ENCODE measurements around the gene RPS19. TPM values are rescaled to one million over a fixed set of nuclear protein-coding genes. Genes with fewer than 3 reads are reported as not detected.
A peak's percentile ranks its signal among the peaks of the same experiment; 100 is the strongest.

RPS19 gene
- total RNA-seq, 1 experiment from 2014 or later: 3,152 TPM

DNA sequence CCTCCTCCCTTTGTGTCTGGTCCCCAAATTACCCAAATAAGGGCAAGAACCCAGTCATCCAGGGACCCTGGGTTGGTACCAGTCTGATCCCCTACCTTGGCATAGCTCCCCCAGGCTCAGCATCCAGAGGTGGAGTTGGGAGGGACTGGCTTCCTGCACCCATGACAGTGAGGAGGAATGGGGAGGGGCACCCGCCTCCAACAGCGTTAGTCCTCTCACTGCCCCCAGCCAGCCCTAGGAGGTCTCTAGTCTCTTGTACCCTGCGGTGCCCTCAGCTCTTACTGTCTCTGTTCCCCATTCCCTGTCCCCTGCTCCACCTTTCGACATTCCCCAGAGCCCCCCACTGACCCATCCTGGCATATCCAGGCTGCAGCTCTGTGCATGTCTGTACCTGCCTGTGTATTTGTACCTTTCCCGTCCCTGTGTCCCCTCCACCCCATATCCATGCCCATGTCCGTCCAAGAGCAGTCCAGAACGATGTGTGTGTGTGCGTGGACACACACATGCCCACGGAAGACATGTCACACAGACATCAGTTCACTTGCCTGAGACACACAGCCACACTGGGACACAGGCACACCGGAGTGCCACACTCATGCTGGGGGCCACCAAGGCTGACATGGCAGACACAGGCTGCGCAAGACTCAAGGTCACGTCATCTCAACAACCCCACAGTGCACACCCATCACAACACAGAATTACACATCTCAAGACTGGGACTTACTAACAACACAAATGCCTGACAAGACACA lies 50.4 kb downstream of the RPS19 start:
- ATAC-seq: no peak
- CTCF ChIA-PET: interaction anchor here (1.2 kb wide), 1 partner anchor 27 kb away, joined by 4 read pairs; no protein-coding TSS in a partner anchor
- Mint-ChIP-seq H3K4me1 (peaks cover 9% of the 10 kb centered on the region), H3K27me3 (ENCODE audit: low read depth) (peaks cover 7% of the 10 kb centered on the region), H3K36me3 (0 out of 2 replicates have a peak, but pooled peaks cover 4% of the 10 kb centered on the region), H3K27ac (no peak overlapping the region), H3K4me3 (no peak overlapping the region), H3K9me3 (no peaks in the 10 kb centered on the region)
- POLR2A ChIA-PET: no interaction called here
- no peak for DNase-seq (ENCODE audit: low spot score)
- TF ChIP-seq, protein P1, sequence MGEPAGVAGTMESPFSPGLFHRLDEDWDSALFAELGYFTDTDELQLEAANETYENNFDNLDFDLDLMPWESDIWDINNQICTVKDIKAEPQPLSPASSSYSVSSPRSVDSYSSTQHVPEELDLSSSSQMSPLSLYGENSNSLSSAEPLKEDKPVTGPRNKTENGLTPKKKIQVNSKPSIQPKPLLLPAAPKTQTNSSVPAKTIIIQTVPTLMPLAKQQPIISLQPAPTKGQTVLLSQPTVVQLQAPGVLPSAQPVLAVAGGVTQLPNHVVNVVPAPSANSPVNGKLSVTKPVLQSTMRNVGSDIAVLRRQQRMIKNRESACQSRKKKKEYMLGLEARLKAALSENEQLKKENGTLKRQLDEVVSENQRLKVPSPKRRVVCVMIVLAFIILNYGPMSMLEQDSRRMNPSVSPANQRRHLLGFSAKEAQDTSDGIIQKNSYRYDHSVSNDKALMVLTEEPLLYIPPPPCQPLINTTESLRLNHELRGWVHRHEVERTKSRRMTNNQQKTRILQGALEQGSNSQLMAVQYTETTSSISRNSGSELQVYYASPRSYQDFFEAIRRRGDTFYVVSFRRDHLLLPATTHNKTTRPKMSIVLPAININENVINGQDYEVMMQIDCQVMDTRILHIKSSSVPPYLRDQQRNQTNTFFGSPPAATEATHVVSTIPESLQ (CRISPR knock-in tag; IDR thresholded peaks at IDR 0.05): no peak
- TF ChIP-seq EMX1 (CRISPR knock-in tag; IDR thresholded peaks at IDR 0.05): no peak
- TF ChIP-seq TP53 (CRISPR knock-in tag; IDR thresholded peaks at IDR 0.05): no peak
- no peak for TF ChIP-seq SMAD3 (CRISPR knock-in tag; IDR thresholded peaks at IDR 0.05; ENCODE audit: borderline replicate concordance)
- TF ChIP-seq, protein P2, sequence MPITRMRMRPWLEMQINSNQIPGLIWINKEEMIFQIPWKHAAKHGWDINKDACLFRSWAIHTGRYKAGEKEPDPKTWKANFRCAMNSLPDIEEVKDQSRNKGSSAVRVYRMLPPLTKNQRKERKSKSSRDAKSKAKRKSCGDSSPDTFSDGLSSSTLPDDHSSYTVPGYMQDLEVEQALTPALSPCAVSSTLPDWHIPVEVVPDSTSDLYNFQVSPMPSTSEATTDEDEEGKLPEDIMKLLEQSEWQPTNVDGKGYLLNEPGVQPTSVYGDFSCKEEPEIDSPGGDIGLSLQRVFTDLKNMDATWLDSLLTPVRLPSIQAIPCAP (CRISPR knock-in tag; IDR thresholded peaks at IDR 0.05): no peak
- TF ChIP-seq, protein P3, sequence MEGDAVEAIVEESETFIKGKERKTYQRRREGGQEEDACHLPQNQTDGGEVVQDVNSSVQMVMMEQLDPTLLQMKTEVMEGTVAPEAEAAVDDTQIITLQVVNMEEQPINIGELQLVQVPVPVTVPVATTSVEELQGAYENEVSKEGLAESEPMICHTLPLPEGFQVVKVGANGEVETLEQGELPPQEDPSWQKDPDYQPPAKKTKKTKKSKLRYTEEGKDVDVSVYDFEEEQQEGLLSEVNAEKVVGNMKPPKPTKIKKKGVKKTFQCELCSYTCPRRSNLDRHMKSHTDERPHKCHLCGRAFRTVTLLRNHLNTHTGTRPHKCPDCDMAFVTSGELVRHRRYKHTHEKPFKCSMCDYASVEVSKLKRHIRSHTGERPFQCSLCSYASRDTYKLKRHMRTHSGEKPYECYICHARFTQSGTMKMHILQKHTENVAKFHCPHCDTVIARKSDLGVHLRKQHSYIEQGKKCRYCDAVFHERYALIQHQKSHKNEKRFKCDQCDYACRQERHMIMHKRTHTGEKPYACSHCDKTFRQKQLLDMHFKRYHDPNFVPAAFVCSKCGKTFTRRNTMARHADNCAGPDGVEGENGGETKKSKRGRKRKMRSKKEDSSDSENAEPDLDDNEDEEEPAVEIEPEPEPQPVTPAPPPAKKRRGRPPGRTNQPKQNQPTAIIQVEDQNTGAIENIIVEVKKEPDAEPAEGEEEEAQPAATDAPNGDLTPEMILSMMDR (IDR thresholded peaks at IDR 0.05): no peak
- no peak for TF ChIP-seq JUN (CRISPR knock-in tag; IDR thresholded peaks at IDR 0.05)
- no peak for TF ChIP-seq NFYB (CRISPR knock-in tag; conservative IDR thresholded peaks at IDR 0.05; ENCODE audit: low read depth)
- no peak for TF ChIP-seq NFATC4 (CRISPR knock-in tag; IDR thresholded peaks at IDR 0.05)
- TF ChIP-seq, protein P4, sequence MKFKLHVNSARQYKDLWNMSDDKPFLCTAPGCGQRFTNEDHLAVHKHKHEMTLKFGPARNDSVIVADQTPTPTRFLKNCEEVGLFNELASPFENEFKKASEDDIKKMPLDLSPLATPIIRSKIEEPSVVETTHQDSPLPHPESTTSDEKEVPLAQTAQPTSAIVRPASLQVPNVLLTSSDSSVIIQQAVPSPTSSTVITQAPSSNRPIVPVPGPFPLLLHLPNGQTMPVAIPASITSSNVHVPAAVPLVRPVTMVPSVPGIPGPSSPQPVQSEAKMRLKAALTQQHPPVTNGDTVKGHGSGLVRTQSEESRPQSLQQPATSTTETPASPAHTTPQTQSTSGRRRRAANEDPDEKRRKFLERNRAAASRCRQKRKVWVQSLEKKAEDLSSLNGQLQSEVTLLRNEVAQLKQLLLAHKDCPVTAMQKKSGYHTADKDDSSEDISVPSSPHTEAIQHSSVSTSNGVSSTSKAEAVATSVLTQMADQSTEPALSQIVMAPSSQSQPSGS (CRISPR knock-in tag; IDR thresholded peaks at IDR 0.05; ENCODE audit: borderline replicate concordance, low read depth): no peak
- TF ChIP-seq KAT7 (CRISPR knock-in tag; IDR thresholded peaks at IDR 0.05; ENCODE audit: borderline replicate concordance): no peak
- TF ChIP-seq, protein P5, sequence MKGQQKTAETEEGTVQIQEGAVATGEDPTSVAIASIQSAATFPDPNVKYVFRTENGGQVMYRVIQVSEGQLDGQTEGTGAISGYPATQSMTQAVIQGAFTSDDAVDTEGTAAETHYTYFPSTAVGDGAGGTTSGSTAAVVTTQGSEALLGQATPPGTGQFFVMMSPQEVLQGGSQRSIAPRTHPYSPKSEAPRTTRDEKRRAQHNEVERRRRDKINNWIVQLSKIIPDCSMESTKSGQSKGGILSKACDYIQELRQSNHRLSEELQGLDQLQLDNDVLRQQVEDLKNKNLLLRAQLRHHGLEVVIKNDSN (CRISPR knock-in tag; IDR thresholded peaks at IDR 0.05): no peak

DNA sequence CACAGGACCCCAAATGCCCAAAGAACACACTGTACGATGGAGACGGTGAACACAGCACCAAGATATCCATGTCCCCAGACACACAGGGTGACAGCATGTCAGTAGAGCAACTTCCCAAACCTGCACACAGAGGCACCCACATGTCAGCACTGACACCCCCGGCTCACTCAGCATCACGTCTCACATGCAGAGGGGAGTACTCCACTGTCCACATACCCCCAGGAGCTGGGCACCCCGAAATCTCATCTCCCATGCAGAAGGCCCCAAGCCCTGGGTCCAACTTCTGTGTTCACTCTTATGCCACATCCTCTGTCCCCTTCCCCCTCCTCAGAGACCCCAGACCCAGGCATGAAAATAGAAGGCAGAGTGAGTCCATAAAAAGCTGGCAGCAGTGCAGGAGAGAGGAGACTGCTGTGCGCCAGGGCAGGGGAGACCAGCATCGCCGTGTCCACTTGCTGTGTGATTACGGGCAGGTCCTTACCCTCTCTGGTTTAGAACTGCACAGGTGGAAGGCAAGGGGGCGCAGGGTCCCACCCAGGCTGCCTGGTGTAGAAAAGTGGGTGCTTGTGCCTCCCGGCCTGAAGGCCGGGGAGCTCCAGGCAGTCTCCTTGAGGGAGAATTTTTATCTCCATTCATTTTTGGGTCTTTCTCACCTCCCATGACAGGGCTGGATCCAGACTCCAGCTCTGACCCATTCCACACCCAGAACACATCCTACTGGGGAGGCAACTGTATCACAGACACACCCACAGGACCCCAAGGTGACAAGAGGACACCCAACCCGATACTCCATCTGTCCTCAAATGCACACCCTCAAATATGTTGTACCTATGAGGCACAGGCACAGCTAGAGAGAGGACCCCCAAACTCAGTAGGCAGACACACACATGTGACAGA lies 51.2 kb downstream of the RPS19 start:
- no peak for ATAC-seq
- CTCF ChIA-PET: interaction anchor here (0.7 to 1.9 kb wide), 4 partner anchors 20 to 38 kb away, joined by 3 to 5 read pairs (median 4); no protein-coding TSS in a partner anchor
- peak overlapping the region; percentile 68 for H3K4me3 Mint-ChIP-seq
- H3K36me3 Mint-ChIP-seq: no peaks in the 10 kb centered on the region
- POLR2A ChIA-PET: no interaction called here
- H3K4me1 Mint-ChIP-seq: peaks cover 9% of the 10 kb centered on the region
- no peak overlapping the region for H3K27ac Mint-ChIP-seq
- H3K9me3 Mint-ChIP-seq: no peaks in the 10 kb centered on the region
- H3K27me3 Mint-ChIP-seq (ENCODE audit: low read depth): peaks cover 7% of the 10 kb centered on the region
- DNase-seq (ENCODE audit: low spot score): no peak
- TF ChIP-seq, protein P6, sequence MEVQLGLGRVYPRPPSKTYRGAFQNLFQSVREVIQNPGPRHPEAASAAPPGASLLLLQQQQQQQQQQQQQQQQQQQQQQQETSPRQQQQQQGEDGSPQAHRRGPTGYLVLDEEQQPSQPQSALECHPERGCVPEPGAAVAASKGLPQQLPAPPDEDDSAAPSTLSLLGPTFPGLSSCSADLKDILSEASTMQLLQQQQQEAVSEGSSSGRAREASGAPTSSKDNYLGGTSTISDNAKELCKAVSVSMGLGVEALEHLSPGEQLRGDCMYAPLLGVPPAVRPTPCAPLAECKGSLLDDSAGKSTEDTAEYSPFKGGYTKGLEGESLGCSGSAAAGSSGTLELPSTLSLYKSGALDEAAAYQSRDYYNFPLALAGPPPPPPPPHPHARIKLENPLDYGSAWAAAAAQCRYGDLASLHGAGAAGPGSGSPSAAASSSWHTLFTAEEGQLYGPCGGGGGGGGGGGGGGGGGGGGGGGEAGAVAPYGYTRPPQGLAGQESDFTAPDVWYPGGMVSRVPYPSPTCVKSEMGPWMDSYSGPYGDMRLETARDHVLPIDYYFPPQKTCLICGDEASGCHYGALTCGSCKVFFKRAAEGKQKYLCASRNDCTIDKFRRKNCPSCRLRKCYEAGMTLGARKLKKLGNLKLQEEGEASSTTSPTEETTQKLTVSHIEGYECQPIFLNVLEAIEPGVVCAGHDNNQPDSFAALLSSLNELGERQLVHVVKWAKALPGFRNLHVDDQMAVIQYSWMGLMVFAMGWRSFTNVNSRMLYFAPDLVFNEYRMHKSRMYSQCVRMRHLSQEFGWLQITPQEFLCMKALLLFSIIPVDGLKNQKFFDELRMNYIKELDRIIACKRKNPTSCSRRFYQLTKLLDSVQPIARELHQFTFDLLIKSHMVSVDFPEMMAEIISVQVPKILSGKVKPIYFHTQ (CRISPR knock-in tag; IDR thresholded peaks at IDR 0.05): no peak
- TF ChIP-seq TEAD1 (CRISPR knock-in tag; IDR thresholded peaks at IDR 0.05) (no peak), KAT7 (CRISPR knock-in tag; IDR thresholded peaks at IDR 0.05; ENCODE audit: borderline replicate concordance) (no peak), NR3C1 (CRISPR knock-in tag; conservative IDR thresholded peaks at IDR 0.05; ENCODE audit: low read depth) (no peak), ZNF263 (CRISPR knock-in tag; IDR thresholded peaks at IDR 0.05; ENCODE audit: low read depth) (no peak), ZNF416 (CRISPR knock-in tag; IDR thresholded peaks at IDR 0.05) (no peak), NR1H2 (CRISPR knock-in tag; IDR thresholded peaks at IDR 0.05) (no peak)
- TF ChIP-seq, protein P7, sequence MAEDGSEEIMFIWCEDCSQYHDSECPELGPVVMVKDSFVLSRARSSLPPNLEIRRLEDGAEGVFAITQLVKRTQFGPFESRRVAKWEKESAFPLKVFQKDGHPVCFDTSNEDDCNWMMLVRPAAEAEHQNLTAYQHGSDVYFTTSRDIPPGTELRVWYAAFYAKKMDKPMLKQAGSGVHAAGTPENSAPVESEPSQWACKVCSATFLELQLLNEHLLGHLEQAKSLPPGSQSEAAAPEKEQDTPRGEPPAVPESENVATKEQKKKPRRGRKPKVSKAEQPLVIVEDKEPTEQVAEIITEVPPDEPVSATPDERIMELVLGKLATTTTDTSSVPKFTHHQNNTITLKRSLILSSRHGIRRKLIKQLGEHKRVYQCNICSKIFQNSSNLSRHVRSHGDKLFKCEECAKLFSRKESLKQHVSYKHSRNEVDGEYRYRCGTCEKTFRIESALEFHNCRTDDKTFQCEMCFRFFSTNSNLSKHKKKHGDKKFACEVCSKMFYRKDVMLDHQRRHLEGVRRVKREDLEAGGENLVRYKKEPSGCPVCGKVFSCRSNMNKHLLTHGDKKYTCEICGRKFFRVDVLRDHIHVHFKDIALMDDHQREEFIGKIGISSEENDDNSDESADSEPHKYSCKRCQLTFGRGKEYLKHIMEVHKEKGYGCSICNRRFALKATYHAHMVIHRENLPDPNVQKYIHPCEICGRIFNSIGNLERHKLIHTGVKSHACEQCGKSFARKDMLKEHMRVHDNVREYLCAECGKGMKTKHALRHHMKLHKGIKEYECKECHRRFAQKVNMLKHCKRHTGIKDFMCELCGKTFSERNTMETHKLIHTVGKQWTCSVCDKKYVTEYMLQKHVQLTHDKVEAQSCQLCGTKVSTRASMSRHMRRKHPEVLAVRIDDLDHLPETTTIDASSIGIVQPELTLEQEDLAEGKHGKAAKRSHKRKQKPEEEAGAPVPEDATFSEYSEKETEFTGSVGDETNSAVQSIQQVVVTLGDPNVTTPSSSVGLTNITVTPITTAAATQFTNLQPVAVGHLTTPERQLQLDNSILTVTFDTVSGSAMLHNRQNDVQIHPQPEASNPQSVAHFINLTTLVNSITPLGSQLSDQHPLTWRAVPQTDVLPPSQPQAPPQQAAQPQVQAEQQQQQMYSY (CRISPR knock-in tag; IDR thresholded peaks at IDR 0.05): no peak
